ENCODE data around the gene CLTC.
"Not testable (repeated sequence)": the region's sequence is repeated elsewhere in the genome, so short reads cannot be mapped to it uniquely, and the experiment has no call there.

Gene CLTC

DNA sequence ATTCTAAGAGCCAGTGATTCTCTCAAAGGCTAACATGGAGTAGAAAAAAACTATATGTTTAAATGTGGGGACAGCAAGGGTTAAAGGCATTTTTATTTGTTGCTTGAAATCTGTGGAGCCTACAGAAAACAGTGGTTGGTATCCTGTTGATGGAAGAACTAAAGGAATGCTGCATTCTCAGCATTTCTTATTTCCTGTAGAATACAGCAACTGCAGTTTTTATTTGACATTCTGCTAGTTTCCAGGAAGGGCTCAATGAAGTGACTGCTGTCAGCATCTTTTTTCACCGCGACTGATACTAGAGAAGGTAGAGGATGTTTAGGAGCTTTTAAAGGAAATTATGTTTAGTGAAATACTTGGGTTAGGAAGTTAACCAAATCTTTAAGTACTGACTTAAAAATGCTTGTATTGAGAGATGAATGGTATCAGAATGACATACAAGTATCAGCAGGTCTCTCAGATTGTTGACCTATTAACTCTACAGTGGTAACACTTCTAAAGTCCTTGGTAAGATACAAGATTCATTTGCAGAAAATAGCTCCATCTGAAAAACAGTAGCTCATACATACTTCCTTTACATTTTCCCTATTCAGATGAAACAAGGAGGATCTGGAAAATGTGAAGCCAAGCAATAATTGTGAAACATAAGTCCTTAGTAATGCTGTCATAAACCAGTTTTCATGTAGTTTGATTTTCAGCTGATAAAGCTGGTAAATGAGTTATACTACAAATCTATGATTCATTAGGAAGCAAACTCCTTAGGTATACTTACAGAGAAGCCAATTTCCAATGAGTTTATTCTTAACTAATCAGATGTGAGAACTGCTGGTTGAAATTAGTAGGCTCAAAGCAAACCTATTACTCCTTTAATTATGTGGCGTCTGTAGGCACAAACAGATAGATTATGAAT, 15.2 kb downstream of the CLTC start:
- no peak for DNase-seq

DNA sequence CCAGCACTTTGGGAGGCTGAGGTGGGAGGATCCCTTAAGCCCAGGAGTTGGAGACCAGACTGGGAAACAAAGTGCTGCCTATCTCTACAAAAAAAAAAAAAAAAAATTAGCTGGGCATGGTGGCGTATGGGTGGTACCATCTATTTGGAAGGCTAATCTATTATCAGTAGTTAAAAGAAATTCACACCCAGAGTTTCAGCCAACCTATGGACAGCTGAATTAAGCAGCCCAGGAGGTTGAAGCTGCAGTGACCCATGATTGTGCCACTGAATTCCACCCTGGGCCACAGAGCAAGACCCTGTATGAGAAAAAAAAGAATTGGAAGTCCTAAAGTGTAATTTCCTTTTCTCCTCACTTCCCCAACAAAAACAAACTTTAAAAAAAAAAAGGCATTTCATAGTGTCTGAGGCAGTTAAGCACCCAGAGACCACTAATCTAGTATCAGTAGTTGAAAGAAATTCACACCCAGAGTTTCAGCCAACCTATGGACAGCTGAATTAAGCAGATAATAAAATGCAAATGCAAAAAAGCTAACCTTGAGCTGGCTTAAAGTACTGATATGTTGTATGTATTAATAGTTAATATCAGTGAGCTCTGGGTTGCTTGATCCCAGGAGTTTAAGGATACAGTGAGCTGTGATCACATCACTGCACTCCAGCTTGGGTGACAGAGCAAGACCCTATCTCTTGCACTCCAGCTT, 18.1 kb downstream of the CLTC start:
- no peak for DNase-seq

DNA sequence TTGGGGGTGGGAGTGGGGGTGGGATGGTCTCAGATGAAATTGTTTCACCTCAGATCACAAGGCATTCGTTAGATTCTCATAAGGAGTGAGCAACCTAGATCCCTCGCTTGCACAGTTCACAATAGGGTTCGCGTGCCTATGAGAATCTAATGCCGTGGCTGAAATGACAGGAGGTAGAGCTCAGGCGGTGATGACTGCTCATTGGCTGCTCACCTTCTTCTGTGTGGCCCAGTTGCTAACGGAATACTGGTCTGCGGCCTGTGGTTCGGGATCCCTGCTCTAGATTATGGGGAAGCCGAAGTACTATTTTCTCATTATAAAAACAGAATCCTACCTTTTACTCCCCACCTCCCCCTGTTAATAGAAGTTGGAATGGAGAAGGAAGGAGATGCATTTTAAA, 18.9 kb downstream of the CLTC start:
- no peak for DNase-seq

DNA sequence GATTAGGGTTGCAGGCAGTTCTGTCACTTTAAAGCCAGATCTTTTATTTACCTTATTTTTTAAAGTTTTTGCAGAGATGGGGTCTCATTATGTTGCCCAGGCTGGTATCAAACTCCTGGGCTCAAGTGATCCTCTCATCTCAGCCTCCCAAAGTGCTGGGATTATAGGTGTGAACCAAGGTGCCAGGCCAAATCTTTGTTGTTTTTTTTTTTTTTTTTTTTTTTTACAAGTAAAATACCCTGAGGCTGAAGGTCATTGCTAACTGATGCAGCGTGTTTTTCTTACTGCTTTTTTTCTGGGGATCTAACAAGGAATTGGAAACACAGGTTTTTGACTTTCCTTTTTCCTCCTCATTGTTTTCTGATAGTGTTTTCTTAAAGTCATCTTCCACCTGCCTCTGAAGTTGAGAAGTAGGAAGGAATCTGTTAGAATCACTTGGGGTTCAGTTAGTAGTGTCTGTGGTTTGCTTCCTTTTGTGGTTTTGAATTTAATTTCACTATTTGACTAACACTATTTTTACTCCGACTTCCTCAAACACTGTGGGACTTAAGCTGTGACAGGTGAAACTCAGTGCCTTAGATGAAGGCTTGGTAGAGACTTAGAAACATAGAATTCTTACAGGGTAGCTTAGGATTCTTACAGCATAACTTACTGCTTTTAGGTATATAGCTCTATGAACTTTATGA, 22.2 kb downstream of the CLTC start:
- no peak for DNase-seq

DNA sequence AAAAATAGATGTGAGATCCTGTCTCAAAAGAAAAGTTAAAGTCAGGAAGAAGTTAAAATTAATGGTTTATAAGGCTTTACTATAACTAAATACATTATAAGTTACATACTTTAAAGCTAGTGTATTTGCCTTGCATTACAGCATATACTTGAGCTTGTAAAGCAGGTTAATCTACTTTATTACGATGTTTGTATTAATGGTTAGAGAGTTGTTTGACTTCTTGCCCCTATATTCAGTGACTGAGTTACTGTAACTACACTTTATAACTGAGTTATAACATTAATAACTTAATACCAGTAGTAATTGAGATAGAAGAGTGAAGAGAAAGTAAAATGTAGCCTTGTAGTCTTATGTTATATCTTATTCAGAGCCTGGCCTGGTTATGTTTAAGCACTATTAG, 22.9 kb downstream of the CLTC start:
- DNase-seq, result no peak

DNA sequence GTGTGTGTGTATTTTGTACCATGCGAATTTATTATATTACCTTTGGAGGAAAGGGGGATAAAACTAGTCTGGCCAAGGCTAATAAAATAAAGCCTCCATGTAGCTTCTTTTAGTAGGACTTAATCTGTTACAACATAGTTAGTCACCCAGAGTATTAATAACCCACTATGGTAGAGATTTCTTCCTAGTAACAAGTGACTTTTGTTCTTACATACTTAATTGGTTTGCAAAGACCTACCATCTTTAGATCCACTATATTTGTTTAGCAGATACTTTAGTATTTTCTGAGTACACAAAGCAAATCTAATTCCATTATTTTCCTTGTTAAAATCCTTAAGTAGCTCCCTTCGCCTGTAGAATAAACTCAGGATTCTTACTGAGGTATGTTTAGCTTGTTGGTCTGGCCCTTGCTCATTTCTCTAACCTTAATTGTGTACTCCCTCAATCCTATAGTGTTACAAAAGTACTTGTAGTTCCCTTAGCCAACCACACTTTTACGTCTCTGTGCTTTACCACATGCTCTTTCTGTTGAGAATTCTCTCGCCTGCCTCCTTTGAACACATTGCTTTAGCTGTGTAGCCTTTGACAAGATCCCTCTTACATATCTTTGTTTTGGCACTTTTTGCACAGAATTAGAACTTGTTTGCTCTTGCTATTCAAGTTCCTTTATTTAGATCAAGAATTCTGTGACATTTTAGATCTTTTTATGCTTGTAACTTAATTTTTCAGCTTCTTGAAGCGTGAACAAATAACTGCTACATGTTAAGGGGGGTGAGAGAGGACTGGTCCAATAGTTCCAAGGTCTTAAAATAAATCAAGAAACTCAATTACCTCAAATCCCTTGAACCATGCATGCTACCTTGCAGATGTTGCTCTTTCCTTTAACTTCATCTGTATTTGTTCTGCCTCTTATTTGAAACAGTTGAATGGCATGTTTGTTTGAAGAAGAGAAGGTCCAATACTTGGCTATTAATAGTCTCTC, 23.8 kb downstream of the CLTC start:
- DNase-seq, result no peak

DNA sequence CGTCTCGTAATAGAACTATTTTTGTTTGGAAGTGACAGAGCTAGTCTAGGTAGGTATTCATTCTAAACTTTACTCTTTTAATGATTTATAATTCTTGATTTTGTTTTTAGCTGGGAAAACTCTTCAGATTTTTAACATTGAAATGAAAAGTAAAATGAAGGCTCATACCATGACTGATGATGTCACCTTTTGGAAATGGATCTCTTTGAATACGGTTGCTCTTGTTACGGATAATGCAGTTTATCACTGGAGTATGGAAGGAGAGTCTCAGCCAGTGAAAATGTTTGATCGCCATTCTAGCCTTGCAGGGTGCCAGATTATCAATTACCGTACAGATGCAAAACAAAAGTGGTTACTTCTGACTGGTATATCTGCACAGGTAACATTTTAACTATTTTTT, 27.6 kb downstream of the CLTC start:
- DNase-seq, result no peak

DNA sequence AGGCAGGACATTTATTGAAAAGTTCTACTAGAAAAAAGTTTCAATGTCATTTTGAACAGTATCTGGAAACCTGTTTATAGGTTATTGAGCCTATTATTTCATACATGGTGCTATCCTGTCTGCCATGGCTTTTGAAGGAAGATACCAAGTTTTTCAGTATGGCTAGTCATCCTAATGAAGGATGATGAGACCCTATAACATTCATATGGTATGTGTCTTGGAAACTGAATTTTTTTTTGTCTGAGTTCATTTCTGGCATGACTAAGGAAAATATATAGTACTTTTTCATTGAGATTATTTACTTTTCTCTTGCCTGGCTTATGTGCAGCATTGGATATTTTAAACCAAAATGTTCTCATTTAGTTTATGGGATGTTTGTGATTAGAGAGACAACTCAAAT, 30.2 kb downstream of the CLTC start:
- no peak for DNase-seq

DNA sequence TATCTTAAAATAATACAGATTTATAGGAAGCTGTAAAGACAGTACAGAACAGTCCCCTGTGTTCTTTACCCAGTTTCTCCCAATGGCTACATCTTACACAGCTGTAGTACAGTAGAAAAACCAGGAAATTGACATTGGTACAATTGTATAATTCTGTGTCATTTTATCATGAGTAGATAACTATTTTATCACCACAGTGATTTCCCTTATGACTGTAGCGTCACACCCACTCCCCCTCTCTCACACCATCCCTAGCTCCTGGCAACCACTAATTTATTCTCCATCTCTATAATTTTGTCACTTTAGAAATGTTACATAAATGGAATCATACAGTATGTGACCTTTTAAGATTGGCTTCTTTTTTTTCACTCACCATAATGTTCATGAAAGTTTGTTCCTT, 30.9 kb downstream of the CLTC start:
- DNase-seq, result no peak

DNA sequence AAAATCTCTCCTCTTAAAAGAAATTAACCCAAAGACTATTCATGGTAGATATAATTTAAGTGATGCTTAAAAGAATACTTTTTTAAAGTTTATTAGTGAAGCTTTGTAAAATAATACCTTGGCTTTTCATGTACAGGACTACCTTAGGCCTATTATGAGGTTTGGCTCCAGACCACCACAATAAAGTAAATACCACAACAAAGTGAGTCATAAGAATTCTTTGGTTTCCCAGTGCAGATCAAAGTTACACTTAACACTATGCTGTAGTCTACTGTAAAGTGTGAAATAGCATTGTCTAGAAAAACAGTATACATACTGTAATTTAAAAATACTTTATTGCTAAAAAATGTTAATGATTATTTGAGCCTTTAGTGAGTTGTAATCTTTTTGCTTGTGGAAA, 31.7 kb downstream of the CLTC start:
- no peak for DNase-seq

DNA sequence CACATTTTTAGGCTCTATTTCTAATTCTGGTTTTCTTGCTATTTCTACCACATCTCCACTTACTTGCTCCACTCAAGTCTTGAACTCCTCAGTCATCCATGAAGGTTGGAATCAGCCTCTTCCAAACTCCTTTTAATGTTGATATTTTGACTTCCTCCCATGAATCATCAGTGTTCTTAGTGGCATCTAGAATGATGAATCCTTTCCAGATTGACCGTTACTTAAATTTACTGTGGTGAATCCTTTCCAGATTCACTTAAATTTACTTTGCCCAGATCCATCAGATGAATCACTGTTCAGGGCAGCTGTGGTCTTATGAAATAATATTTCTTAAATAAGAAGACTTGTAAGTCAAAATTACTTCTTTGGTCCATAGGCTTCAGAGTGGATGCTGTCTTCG, 32.4 kb downstream of the CLTC start:
- no peak for DNase-seq

DNA sequence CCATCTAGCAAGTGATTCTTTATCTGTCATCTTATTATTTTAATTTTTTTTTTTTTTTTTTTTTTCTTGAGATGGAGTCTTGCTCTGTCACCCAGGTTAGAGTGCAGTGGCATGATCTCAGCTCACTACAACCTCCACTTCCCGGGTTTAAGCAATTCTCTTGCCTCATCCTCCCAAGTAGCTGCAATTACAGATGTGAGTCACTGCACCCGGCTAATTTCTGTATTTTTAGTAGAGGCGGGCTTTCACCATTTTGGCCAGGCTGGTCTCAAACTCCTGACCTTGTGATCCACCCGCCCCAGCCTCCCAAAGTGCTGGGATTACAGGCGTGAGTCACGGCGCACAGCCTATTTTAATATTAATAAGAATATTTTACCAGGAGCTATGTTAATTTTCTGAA, 36.9 kb downstream of the CLTC start:
- not testable (repeated sequence) for DNase-seq

DNA sequence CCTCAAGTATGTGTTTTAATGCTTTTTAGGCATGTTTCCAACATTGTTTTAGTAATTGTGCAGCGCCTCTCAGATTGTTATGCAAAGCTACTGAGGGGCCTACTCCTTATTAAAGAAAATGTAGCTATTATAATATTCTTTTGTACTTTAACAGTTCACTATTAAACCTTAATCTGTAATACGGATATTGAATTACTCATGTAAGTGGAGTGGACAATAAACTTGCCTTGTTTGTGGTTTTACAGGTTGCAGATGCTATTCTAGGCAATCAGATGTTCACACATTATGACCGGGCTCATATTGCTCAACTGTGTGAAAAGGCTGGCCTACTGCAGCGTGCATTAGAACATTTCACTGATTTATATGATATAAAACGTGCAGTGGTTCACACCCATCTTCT, 46.5 kb downstream of the CLTC start:
- DNase-seq, result no peak

DNA sequence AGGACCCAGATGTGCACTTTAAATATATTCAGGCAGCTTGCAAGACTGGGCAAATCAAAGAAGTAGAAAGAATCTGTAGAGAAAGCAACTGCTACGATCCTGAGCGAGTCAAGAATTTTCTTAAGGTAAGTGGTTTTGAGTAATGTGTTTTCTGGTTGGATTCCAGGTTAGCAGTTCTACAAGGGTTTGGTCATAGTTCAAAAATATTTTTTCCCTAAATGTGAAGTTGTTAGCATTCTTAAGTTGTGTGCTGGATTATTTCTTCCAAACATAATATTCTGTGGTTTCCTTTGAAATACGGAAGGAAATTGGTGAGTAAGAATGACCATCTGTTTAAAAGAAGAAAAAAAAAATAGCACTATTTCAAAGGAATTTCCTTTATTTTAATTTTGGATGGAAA, 49.1 kb downstream of the CLTC start:
- no peak for DNase-seq

DNA sequence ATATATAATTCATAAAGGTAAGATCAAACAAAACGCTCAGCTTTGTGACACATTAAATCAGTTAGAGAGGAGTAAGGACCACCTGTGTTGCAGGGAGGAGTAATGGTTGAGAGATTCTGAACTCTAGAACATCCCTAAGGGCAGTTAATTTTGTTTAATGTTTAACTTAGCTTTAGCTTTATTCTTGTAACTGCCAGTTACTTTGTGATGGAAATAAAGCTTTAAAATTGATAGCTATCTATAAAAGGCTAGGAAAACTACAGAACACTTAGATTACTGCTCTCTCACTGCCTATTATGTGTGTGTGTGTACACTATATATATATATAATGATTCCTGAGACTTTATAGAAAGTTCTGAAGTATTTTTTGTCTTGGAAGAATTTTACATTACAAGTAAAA, 49.7 kb downstream of the CLTC start:
- no peak for DNase-seq

DNA sequence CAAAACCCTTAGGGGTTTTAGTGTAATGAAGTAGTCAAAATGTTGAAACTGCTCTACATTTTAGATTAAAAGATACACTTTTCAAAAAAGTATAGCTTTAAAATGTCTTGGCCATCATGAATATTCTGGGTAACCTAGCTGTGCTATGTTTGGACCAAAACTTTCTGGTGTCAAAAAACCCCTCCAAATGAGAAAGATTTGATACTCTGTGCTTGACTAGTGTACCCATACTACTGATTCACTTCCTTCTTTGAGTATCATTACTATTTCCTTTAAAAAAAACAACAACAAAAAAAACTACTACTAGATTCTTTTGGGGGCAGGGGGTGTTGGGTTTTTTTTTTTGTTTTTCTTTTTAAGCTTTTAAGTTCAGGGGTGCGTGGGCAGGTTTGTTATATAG, 50.2 kb downstream of the CLTC start:
- no peak for DNase-seq

DNA sequence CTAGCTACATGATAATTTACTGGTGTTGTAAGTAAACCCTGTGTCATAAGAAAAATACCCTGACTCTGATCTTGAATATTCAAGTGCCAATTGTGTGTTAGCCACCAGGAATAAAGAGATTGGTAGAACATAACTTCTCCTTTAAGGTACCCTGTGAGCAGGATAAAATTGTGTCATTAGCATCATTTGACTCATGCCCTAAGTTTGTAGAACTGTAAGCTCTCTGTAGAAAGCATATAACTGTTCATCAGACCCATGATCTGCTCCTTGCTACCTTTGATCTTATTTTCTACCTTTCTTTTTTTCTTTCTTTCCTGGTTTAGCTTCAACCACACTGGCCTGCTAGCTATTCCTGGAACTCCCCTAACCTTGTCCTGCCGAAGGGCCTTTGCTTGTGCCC, 51.7 kb downstream of the CLTC start:
- no peak for DNase-seq

DNA sequence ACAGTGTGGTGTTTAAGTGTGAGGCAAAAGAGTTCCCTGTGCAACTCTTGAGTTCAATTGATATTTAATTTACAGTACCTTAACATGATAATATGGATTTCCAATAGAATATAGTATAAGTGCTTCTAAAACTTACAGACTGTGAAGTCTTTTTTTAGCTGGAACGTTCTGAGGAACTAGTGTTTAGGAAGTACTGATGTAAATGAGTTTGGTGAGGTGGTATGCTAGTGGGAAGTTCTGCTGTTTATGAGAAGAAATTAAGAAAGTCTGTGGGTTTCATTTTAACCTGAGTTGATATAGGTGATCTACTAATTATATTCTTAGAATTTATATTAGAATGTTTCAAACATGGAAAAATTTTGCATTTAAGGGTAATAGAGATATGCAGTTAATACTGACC, 55.5 kb downstream of the CLTC start:
- DNase-seq, result no peak

DNA sequence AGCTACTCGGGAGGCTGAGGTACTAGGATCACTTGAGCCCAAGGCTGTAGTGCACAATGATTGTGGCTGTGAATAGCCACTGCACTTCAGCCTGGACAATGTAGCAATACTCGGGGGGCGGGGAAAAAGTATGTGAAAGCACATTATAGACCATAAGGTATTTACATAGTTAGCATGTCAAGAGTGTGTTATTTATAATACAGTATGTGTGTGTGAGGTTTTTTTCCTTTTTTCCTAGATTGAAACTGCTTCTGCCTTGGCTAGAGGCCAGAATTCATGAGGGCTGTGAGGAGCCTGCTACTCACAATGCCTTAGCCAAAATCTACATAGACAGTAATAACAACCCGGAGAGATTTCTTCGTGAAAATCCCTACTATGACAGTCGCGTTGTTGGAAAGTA, 57.0 kb downstream of the CLTC start:
- DNase-seq, result no peak

DNA sequence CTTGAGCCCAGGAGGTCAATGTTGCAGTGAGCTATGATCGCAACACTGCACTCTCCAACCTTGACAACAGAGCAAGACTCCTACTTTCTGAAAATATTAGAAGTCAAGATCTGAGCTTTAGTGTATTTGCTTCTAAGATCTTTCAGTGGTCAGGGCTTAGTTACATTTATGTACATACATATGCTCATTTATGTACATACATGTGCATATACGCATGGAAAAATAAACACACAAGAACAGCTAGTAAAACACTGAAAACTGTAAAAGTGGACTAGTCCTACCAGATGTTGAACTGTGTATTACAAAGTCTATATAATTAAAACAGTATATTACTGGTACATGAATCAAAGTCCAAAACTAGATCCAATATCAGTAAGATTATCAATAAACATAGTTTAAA, 59.2 kb downstream of the CLTC start:
- no peak for DNase-seq

DNA sequence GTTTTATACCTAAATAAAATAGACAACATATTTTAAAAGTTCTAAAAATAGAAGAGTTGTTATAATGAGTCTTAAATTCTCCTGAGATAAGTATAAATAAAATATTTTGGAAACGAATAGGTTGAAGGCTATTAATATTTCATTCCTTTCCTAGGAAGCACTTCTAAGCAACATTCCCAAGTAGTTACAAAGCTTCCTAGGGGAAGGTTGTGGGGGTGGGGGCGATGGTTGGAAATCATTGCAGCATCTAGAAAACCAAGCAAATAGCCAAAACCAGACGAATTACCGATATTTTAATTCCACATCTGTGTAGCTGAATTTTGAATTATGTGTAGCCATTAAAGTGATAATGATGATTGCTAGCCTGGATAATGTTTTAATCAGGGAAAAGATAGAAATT, 60.6 kb downstream of the CLTC start:
- DNase-seq, result no peak

DNA sequence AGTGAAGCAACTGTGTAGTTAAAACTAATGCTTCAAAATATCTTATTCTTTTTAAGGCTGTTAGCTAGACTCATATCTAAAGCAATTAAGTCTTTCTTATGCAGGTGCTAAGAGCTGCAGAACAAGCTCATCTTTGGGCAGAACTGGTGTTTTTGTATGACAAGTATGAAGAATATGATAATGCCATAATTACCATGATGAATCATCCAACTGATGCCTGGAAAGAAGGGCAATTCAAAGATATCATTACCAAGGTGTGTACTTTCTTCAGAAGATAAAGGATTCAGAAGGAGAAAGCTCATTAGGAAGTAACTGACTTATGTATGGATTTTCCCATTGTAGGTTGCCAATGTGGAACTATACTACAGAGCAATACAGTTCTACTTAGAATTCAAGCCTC, 63.6 kb downstream of the CLTC start:
- no peak for DNase-seq

DNA sequence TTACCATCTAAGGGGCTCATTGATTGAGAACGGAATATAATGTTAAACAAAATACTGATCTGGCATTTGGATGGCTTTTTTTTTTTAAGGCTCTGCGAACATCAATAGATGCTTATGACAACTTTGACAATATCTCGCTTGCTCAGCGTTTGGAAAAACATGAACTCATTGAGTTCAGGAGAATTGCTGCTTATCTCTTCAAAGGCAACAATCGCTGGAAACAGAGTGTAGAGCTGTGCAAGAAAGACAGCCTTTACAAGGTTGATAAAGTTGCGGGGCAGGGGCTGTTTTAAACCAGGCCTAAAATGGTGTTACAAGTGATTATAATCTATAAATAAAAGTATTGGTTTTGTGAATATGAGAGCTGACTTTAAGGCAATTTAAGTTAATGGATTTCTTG, 65.3 kb downstream of the CLTC start:
- DNase-seq, result no peak

All from NCI-H748 treated with DMSO at 0.1 percent for 48 hours (cell line).